Measurements from ENCODE around the gene SH3RF3.

- TF ChIP-seq CTCF (optimal IDR thresholded peaks at IDR 0.05 in 1 of 3, IDR thresholded peaks at IDR 0.05 in 1 of 3, conservative IDR thresholded peaks at IDR 0.05 in 1 of 3; ENCODE audit: extremely low read depth in 1 of 3, insufficient read depth in 2 of 3, low read length in 3 of 3) (no peak), EZH2 (IDR thresholded peaks at IDR 0.05; ENCODE audit: low read length) (no peak)
Measured at GRCh38 chr2:109209941-109210340, 80.9 kb downstream of the SH3RF3 start.

All from keratinocyte (primary cell).